NAMALWA (cell line): ENCODE data around the gene TNPO1.
"Not testable (repeated sequence)": the region's sequence is repeated elsewhere in the genome, so short reads cannot be mapped to it uniquely, and the experiment has no call there.

Source experiments
- DNase-seq: peaks from one replicate; pipeline ENCODE4 v3.0.0-alpha.2; 2015; ENCODE audit warnings: low spot score

Gene TNPO1

GRCh38 chr5:72854419-72854818 is 38.0 kb downstream of the TNPO1 start:
- DNase-seq = no peak

- DNase-seq = no peak
Measured at GRCh38 chr5:72855821-72856220, 39.4 kb downstream of the TNPO1 start.

- no peak for DNase-seq
Measured at GRCh38 chr5:72857396-72857795, 40.9 kb downstream of the TNPO1 start.

GRCh38 chr5:72859127-72859526 is 42.7 kb downstream of the TNPO1 start:
- DNase-seq = no peak

- no peak for DNase-seq
Measured at GRCh38 chr5:72860499-72860898, 44.0 kb downstream of the TNPO1 start.

GRCh38 chr5:72871366-72872024 is 55.0 kb downstream of the TNPO1 start:
- no peak for DNase-seq

- DNase-seq = no peak
Measured at GRCh38 chr5:72878854-72879253, 62.4 kb downstream of the TNPO1 start.

- DNase-seq = no peak
Measured at GRCh38 chr5:72882989-72883388, 66.5 kb downstream of the TNPO1 start.

GRCh38 chr5:72883850-72884249 is 67.4 kb downstream of the TNPO1 start:
- no peak for DNase-seq

GRCh38 chr5:72884892-72885291 is 68.4 kb downstream of the TNPO1 start:
- no peak for DNase-seq

- DNase-seq = no peak
Measured at GRCh38 chr5:72885824-72886223, 69.4 kb downstream of the TNPO1 start.

GRCh38 chr5:72888595-72888994 is 72.1 kb downstream of the TNPO1 start:
- DNase-seq = no peak

GRCh38 chr5:72889324-72889723 is 72.9 kb downstream of the TNPO1 start:
- no peak for DNase-seq

GRCh38 chr5:72892846-72893245 is 76.4 kb downstream of the TNPO1 start:
- no peak for DNase-seq

GRCh38 chr5:72895758-72896157 is 79.3 kb downstream of the TNPO1 start:
- no peak for DNase-seq

GRCh38 chr5:72906806-72907205 is 90.3 kb downstream of the TNPO1 start:
- no peak for DNase-seq

GRCh38 chr5:72908664-72909063 is 92.2 kb downstream of the TNPO1 start:
- DNase-seq = no peak

GRCh38 chr5:72917371-72917776 is 100.9 kb downstream of the TNPO1 start:
- DNase-seq = no peak

- DNase-seq = peak; percentile 46
Measured at GRCh38 chr5:72920690-72921502, 104.4 kb downstream of the TNPO1 start.

- DNase-seq = no peak
Measured at GRCh38 chr5:72921886-72922285, 105.4 kb downstream of the TNPO1 start.

GRCh38 chr5:72922422-72922821 is 106.0 kb downstream of the TNPO1 start:
- no peak for DNase-seq

GRCh38 chr5:72925336-72926010 is 109.0 kb downstream of the TNPO1 start:
- no peak for DNase-seq

- DNase-seq = not testable (repeated sequence)
Measured at GRCh38 chr5:72932686-72933085, 116.2 kb downstream of the TNPO1 start.
